RPMI7951 (cell line): ENCODE results near the gene EPB41. TPM values are rescaled to one million over a fixed set of nuclear protein-coding genes. Genes with fewer than 3 reads are reported as not detected.
A peak's percentile ranks its signal among the peaks of the same experiment; 100 is the strongest.

Source experiments
- DNase-seq: peaks from one replicate; pipeline ENCODE4 v3.0.0-alpha.2; 2012; ENCODE audit warnings: low read depth
- total RNA-seq: library from RNA; depleted of rRNA; stranded (reverse); fragments of >200 nt; shearing (Covaris generic); gene quantifications from 2 replicates; pipeline ENCODE4 v1.2.3, GENCODE V29; 2014

Gene EPB41
- total RNA-seq, 1 experiment from 2014 or later = 12.1 TPM

DNA sequence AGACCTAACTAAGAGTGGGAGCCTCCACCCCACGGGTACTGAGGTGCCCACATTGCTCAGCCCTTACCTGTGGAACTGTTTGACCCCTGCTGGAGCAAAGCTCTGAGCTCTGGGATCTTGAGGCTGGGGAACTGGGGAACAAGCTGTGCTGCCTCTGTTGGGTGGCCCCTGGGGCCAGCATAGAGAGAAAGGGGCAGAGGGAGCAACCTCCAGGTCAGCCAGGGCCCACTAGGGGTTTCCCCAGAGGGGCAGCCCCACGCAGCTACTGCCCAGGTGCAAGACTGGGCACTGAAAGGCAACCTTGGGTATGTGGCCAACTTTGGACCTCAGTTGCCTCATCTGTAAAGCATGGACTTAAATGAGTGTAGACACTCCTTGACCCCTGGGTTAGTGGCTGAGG lies 23.5 kb upstream of the EPB41 start:
- no peak for DNase-seq

GRCh38 chr1:28891256-28891655 lies 23.1 kb upstream of the EPB41 start:
- no peak for DNase-seq

- peak; percentile 59 for DNase-seq
Measured at GRCh38 chr1:28893403-28894102, 20.8 kb upstream of the EPB41 start.

- no peak for DNase-seq
Measured at GRCh38 chr1:28894785-28895184, 19.6 kb upstream of the EPB41 start.

GRCh38 chr1:28895896-28896608 lies 18.3 kb upstream of the EPB41 start:
- DNase-seq = no peak

GRCh38 chr1:28896609-28896986 lies 17.8 kb upstream of the EPB41 start:
- DNase-seq = no peak

GRCh38 chr1:28897789-28898188 lies 16.6 kb upstream of the EPB41 start:
- no peak for DNase-seq

- no peak for DNase-seq
Measured at GRCh38 chr1:28898405-28898881, 15.9 kb upstream of the EPB41 start.

- DNase-seq = no peak
Measured at GRCh38 chr1:28899267-28899666, 15.1 kb upstream of the EPB41 start.

- no peak for DNase-seq
Measured at GRCh38 chr1:28900562-28900961, 13.8 kb upstream of the EPB41 start.

DNA sequence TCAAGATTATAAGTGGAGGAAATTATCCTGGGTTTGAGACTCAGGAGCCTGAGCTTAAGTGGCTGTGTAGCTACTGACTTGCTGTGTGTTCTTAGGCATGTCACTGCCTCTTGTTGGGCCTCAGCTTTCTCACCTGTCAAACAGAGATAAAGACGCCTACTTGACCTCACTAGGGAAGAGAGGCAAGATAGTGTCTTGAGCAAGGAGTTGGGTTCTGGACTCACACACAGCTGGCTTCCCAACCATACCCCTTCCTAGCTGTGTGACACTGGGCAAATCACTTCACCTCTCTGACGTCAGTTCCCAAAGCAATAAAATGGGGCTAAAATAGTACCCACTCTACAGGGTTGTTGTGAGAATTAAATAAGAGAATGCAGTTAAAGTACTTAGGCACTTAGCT lies 11.6 kb upstream of the EPB41 start:
- DNase-seq = no peak

DNA sequence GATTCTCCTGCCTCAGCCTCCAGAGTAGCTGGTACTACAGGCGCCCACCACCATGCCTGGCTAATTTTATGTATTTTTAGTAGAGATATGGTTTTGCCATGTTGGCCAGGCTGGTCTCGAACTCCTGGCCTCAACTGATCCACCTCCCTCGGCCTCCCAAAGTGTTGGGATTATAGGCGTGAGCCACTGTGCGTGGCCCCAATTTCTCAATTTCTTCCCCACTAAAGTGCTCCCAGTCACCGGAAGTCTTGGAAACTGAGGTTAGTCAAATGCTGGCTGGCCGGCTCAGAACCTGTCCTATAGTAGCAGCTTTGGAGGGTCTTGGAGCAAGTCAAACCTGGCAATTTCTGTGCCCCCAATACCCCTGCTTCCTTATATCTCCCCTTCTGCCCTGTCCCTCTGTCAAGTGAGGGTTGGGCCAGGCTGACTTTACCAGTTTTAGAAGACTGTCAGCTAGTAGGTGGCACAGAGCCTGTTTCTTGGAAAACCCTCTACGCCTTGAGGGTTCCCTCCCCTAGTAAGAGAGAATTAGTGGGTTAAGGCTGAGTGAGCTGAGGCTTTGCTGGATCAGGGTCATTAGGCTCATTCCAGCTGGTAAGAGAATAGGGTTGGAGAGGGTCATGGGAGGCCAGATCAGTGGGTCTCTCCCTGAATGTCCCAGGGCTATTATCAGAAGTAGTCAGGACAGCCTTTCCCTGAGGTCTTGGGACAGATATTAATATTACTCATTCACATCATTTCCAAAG lies 8.3 kb upstream of the EPB41 start:
- no peak for DNase-seq

DNA sequence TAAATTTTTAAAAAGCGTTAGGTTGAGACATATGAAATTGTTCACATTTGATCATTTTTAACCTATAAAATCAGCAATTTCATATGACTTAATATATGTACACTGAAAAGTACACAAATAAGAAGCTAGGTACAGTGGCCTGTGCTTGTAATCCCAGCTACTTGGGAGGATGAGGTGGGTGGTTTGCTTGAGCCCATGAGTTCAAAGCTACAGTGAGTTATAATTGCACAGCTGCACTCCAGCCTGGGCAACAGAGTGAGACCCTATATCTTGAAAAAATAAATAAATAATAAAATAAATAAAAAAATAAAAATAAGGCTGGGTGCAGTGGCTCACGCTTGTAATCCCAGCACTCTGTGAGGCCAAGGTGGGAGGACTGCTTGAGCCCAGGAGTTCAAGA lies 5.2 kb upstream of the EPB41 start:
- DNase-seq = no peak

GRCh38 chr1:28910379-28911115 lies 3.8 kb upstream of the EPB41 start:
- DNase-seq = no peak

- no peak for DNase-seq
Measured at GRCh38 chr1:28913786-28914227, 562 bp upstream of the EPB41 start.

GRCh38 chr1:28915031-28915895 lies 894 bp downstream of the EPB41 start:
- peak; percentile 39 for DNase-seq

DNA sequence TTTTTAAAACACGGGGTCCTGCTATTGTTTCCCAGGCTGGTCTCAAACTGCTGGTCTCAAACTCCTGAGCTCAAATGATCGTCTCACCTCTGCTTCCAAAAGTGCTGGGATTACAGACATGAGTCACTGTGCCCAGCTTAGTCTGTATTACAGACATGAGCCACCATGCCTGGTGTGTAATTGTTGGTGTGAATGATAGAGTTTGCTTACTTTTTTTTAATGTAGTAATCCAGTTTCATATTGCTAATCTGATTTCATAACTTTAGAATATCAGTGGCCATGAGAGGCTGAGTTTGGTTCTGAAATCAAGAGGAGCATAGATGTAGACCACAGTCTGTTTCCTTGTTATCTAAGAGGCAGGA lies 3.4 kb downstream of the EPB41 start:
- DNase-seq = no peak

DNA sequence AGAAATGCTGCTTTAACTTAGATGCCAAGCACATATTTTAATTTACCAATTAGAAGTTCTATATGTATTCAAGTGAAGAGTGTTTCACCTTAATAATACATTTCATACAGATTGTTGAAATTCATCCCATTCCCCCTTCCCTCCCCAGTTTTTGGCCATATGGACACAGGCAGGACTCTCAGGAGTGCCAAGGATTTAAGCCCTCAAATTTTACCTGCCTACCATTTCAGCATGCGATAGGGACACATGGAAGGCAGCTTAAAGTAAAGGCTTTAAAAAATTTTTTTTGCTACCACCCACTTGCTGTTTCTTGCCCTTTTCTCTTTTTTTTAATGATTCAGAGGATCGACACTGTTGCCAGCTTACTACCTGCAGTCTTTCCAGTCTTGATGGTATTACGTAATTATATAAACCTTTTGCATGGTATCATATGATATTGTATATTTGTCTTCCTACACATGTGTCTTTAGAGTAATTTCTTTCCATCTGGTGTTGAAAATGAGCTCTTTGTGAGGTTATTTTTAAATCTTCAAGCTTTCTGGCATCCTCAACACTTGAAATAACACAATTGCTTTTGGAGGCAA lies 7.0 kb downstream of the EPB41 start:
- no peak for DNase-seq

DNA sequence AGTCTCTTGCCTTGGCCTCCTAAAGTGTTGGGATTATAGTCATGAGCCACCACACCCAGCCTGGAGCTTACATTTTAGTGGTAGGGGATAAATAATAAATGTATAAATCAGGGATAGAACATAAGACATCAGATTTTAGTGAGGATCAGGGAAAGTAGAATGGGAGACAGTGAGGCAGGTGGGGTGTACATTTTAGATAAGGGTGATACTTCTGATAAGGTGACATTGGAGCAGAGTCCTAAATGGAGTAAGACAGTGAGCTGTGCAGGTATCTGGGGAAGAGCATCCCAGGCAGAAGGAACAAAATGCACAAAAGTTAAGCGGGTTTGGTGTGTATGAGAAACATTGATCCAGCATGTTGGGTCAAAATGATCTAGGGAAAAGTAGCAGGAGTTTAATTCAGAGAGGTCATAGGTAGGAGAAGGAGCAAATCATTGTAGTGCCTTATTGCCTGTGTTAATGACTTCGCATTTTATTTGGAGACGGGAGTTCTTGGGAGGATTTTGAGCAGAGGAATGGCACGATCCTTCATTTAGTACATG lies 11.1 kb downstream of the EPB41 start:
- DNase-seq = no peak

DNA sequence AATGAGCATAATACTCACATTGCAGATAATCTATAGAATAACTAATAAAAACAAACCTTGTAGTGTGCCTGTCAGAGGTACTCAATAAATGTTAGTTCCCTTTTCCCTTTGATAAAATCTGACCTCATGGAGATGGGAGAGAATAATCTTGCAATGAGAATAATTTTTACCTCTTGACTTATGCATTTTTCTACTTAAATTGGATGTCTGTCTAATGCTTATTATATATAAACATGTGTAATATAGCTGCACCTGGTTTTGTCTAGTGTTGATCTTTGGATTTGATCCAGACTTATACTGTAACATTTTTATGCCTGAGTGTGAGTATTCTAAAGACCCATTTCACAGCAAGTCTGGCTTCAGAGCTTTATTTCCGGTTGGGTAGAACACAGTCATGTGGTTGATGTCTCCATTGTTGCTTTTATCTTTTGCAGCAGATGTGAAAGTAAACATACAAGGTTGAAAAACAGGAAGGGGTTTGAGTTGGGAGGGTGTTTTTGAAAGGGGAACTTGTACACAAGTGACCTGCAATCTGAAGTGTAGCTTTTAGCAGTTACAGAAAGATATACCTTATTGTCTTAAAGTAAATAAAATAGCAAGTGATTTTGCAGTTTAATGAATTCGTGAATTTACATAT lies 12.4 kb downstream of the EPB41 start:
- DNase-seq = peak; percentile 7
